Gastroesophageal sphincter (tissue), 4 donors: ENCODE data around the gene LDAH. TPM values are rescaled to one million over a fixed set of nuclear protein-coding genes. Genes with fewer than 3 reads are reported as not detected.

Source experiments
- ATAC-seq: fragments of 150-250 bp; one replicate; pipeline ENCODE4 v1.9.1; 2016; ENCODE audit warnings: mild to moderate bottlenecking, moderate library complexity
- H3K27ac ChIP-seq, 4 donors: fragments of 200-600 bp; sonication (generic) in 3 of 4; 1 replicate in 3 of 4; 2 replicates in 1 of 4; pipeline ENCODE4 v1.5.1; 2016 to 2019
- H3K27me3 ChIP-seq: fragments of 200-600 bp; sonication (generic); one replicate; pipeline ENCODE4 v1.5.1; 2019
- H3K36me3 ChIP-seq, 2 donors: fragments of 200-600 bp; sonication (generic); one replicate each; pipeline ENCODE4 v1.5.1; 2019; ENCODE audit warnings: control low read depth in 1 of 2
- H3K4me1 ChIP-seq, 3 donors: fragments of 200-600 bp; sonication (generic); 1 replicate in 2 of 3; 2 replicates in 1 of 3; pipeline ENCODE4 v1.5.1; 2016 to 2019; ENCODE audit warnings: control low read depth in 2 of 3
- H3K4me3 ChIP-seq, 2 donors: fragments of 200-600 bp; sonication (generic); one replicate each; pipeline ENCODE4 v1.5.1; 2019; ENCODE audit warnings: mild to moderate bottlenecking in 1 of 2, moderate library complexity in 1 of 2
- H3K9me3 ChIP-seq, 3 donors: fragments of 200-600 bp; sonication (generic); one replicate each; pipeline ENCODE4 v1.5.1; 2017 to 2019; ENCODE audit warnings: control low read depth in 2 of 3
- EP300 ChIP-seq: sonication (generic); formaldehyde crosslinking; IDR thresholded peaks from one replicate; pipeline ENCODE4 v1.6.1; 2017; ENCODE audit warnings: antibody characterized with exemption, mild to moderate bottlenecking
- POLR2A ChIP-seq, 2 donors: fragments of 450-650 bp; IDR thresholded peaks; one replicate each; pipeline ENCODE4 v1.6.1; 2017; ENCODE audit warnings: antibody characterized with exemption in 2 of 2, mild to moderate bottlenecking in 2 of 2, moderate library complexity in 1 of 2
- POLR2AphosphoS5 ChIP-seq: sonication (generic); formaldehyde crosslinking; IDR thresholded peaks from one replicate; pipeline ENCODE4 v1.6.1; 2017; ENCODE audit warnings: antibody characterized with exemption
- WGBS, 2 donors: methylation state at CpG; one replicate each; pipeline ENCODE4 v1.1.5; 2018; ENCODE audit warnings: low coverage in 1 of 2; 5-methylcytosine and 5-hydroxymethylcytosine counted together
- total RNA-seq, 4 donors: library from RNA; depleted of rRNA; stranded (reverse); fragments of >200 nt; gene quantifications; one replicate each; pipeline ENCODE4 v1.1.0, GENCODE V29; 2016
- TF ChIP-seq, protein P1 (sequence below), 4 experiments: fragments of 200-600 bp in 2 of 4; fragments of 450-650 bp in 2 of 4; sonication (generic) in 1 of 4; IDR thresholded peaks; one replicate each; pipeline ENCODE4 v1.5.1; 2017 to 2019; ENCODE audit warnings: antibody characterized with exemption in 4 of 4, mild to moderate bottlenecking in 2 of 4, moderate library complexity in 2 of 4

Gene LDAH
- total RNA-seq, 4 donors from 2014 or later = 10.5 to 19.0 (median 14.5) TPM

DNA sequence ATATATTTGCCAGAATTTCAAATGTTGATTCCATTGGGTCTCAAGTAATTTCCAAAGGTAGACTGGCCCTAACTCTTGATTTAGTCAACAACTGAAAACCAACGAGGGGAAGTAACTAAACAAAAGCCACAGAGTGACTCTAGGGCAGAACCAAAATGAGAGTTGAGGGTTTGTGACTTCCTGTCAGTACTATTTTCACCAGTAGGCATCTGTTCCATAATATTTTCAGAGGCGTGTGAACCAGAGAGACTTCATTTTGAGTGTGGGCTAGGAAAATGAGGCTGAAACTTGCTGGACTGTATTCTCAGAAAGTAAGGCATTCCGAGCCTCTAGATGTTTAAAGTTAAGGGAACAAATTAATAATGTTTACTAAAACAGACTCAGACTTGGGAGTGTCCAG, 85.4 kb downstream of the LDAH start:
- ATAC-seq = no peak
- H3K27me3 ChIP-seq = no peaks in the 10 kb centered on the region
- H3K9me3 ChIP-seq = no peaks in the 10 kb centered on the region
- WGBS, 2 donors = 76 to 93% methylated on average over 3 of the region's 3 CpGs
- no peaks in the 10 kb centered on the region for H3K4me1 ChIP-seq
- H3K27ac ChIP-seq = no peak overlapping the region
- H3K36me3 ChIP-seq = peaks cover 0 to 34% of the 10 kb centered on the region in 2 donors
- TF ChIP-seq POLR2A (IDR thresholded peaks at IDR 0.05) (no peak), EP300 (no peak), POLR2AphosphoS5 (no peak)
- TF ChIP-seq, protein P1, sequence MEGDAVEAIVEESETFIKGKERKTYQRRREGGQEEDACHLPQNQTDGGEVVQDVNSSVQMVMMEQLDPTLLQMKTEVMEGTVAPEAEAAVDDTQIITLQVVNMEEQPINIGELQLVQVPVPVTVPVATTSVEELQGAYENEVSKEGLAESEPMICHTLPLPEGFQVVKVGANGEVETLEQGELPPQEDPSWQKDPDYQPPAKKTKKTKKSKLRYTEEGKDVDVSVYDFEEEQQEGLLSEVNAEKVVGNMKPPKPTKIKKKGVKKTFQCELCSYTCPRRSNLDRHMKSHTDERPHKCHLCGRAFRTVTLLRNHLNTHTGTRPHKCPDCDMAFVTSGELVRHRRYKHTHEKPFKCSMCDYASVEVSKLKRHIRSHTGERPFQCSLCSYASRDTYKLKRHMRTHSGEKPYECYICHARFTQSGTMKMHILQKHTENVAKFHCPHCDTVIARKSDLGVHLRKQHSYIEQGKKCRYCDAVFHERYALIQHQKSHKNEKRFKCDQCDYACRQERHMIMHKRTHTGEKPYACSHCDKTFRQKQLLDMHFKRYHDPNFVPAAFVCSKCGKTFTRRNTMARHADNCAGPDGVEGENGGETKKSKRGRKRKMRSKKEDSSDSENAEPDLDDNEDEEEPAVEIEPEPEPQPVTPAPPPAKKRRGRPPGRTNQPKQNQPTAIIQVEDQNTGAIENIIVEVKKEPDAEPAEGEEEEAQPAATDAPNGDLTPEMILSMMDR (IDR thresholded peaks at IDR 0.05) = no peak
- no peak overlapping the region for H3K4me3 ChIP-seq

DNA sequence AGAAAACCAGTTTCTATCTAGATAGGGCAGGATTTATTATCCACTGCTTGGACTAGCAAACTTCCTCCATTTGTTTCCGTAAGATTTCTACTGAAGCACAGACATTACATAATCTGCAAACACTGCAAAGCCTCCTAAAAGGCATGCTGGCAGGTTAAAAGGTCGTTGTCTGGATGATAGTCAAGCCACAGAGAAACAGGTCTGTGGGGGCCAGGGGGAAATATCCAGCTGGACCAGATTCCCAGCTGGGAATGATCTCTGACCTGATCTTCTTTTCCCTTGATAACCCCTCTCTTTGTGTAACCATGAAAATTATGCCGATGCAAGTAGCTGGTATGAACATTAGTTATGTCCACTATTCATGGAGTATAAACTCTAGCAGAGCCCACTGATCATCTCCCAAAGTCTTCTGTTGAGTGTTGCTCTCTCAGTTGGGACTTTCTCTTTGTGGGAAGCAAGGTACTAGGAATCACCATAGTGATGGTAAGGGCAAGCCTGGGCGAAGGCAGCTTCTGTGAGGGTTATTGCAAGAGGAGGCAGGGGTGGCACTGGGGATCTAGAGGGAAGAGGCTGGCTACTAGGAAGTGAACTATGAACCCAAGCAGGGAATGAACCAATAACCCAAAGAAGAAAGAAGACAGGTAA, 94.7 kb downstream of the LDAH start:
- ATAC-seq = no peak
- H3K36me3 ChIP-seq = peaks cover 0 to 10% of the 10 kb centered on the region in 2 donors
- 41 to 60% methylated on average over 3 to 4 of the region's 4 CpGs for WGBS, 2 donors
- H3K4me1 ChIP-seq = no peaks in the 10 kb centered on the region
- no peak overlapping the region for H3K4me3 ChIP-seq
- H3K9me3 ChIP-seq = no peaks in the 10 kb centered on the region
- TF ChIP-seq EP300 (no peak), POLR2A (IDR thresholded peaks at IDR 0.05) (no peak), POLR2AphosphoS5 (no peak)
- TF ChIP-seq, protein P1 (IDR thresholded peaks at IDR 0.05) = no peak
- no peaks in the 10 kb centered on the region for H3K27me3 ChIP-seq
- H3K27ac ChIP-seq = no peak overlapping the region

- no peaks in the 10 kb centered on the region for H3K27me3 ChIP-seq
- 89 to 96% methylated on average over 5 of the region's 5 CpGs for WGBS, 2 donors
- no peak overlapping the region for H3K4me3 ChIP-seq
- H3K4me1 ChIP-seq = no peaks in the 10 kb centered on the region
- TF ChIP-seq EP300 (no peak), POLR2AphosphoS5 (no peak), POLR2A (IDR thresholded peaks at IDR 0.05) (no peak)
- TF ChIP-seq, protein P1 (IDR thresholded peaks at IDR 0.05) = no peak
- no peak overlapping the region for H3K27ac ChIP-seq
- H3K9me3 ChIP-seq = no peaks in the 10 kb centered on the region
- ATAC-seq = no peak
- H3K36me3 ChIP-seq = peaks cover 0 to 10% of the 10 kb centered on the region in 2 donors
Observed at GRCh38 chr2:20726913-20727312, 96.0 kb downstream of the LDAH start.

DNA sequence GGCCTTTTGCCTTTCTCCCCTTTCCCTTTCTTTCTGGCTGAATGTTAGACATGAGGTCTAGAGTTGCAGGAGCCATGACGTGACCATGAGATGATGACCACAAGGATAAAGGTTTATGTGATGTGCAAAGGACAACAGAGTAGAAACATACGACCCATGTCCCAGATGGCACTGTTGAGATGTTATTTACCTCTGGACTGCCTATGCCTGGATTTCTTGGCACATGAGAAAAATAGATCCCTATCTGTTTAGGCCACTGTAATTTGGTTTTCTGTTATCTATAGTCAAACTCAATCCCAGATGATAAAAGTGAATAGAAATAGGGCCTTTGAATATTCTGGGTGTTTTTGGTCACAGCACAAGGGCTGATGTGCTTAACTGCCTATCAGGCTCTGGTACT, 97.1 kb downstream of the LDAH start:
- Histone ChIP-seq H3K4me3 (no peak overlapping the region), H3K4me1 (no peaks in the 10 kb centered on the region), H3K27me3 (no peaks in the 10 kb centered on the region), H3K9me3 (no peaks in the 10 kb centered on the region), H3K36me3 (peaks cover 0 to 10% of the 10 kb centered on the region in 2 donors), H3K27ac (no peak overlapping the region)
- no peak for ATAC-seq
- TF ChIP-seq EP300 = no peak
- no peak for TF ChIP-seq POLR2A (IDR thresholded peaks at IDR 0.05)
- TF ChIP-seq POLR2AphosphoS5 = no peak
- TF ChIP-seq, protein P1 (IDR thresholded peaks at IDR 0.05) = no peak
- 89 to 100% methylated on average over 1 to 2 of the region's 2 CpGs for WGBS, 2 donors

GRCh38 chr2:20724500-20725053, 98.3 kb downstream of the LDAH start:
- no peak overlapping the region for H3K27ac ChIP-seq
- WGBS, 2 donors = 94 to 100% methylated on average over 1 to 2 of the region's 3 CpGs

More at GRCh38 chr2:20724500-20725053, 98.3 kb downstream of the LDAH start:
- Histone ChIP-seq H3K27me3 (no peaks in the 10 kb centered on the region), H3K9me3 (peaks cover 0 to 5% (median 0%) of the 10 kb centered on the region in 3 donors), H3K4me3 (no peak overlapping the region), H3K4me1 (no peaks in the 10 kb centered on the region), H3K36me3 (peaks cover 0 to 10% of the 10 kb centered on the region in 2 donors)
- TF ChIP-seq POLR2AphosphoS5 (no peak), EP300 (no peak), POLR2A (IDR thresholded peaks at IDR 0.05) (no peak)
- TF ChIP-seq, protein P1 (IDR thresholded peaks at IDR 0.05) = no peak
- ATAC-seq = no peak
